Medulla oblongata (tissue), 1 donor: ENCODE measurements around the gene PARP16.
"Not testable (repeated sequence)": the region's sequence is repeated elsewhere in the genome, so short reads cannot be mapped to it uniquely, and the experiment has no call there.

Experiments used
- DNase-seq: peaks from one replicate; pipeline ENCODE4 v3.0.0-alpha.2; 2015; ENCODE audit errors: extremely low spot score

The PARP16 gene

GRCh38 chr15:65244638-65245037, 42.0 kb downstream of the PARP16 start:
- DNase-seq: no peak

GRCh38 chr15:65236443-65236842, 50.2 kb downstream of the PARP16 start:
- not testable (repeated sequence) for DNase-seq

GRCh38 chr15:65233696-65234095, 53.0 kb downstream of the PARP16 start:
- DNase-seq: no peak

GRCh38 chr15:65232520-65232919, 54.2 kb downstream of the PARP16 start:
- DNase-seq: no peak

GRCh38 chr15:65231306-65231705, 55.4 kb downstream of the PARP16 start:
- DNase-seq: no peak

- not testable (repeated sequence) for DNase-seq
Measured at GRCh38 chr15:65226901-65227300, 59.8 kb downstream of the PARP16 start.

GRCh38 chr15:65226221-65226620, 60.5 kb downstream of the PARP16 start:
- DNase-seq: no peak

- no peak for DNase-seq
Measured at GRCh38 chr15:65223996-65224395, 62.7 kb downstream of the PARP16 start.

- DNase-seq: no peak
Measured at GRCh38 chr15:65222891-65223290, 63.8 kb downstream of the PARP16 start.

- no peak for DNase-seq
Measured at GRCh38 chr15:65221697-65222096, 65.0 kb downstream of the PARP16 start.

- no peak for DNase-seq
Measured at GRCh38 chr15:65219137-65219536, 67.5 kb downstream of the PARP16 start.

- DNase-seq: no peak
Measured at GRCh38 chr15:65217526-65218482, 68.9 kb downstream of the PARP16 start.

GRCh38 chr15:65215496-65215895, 71.2 kb downstream of the PARP16 start:
- DNase-seq: no peak

- no peak for DNase-seq
Measured at GRCh38 chr15:65214010-65214409, 72.7 kb downstream of the PARP16 start.

GRCh38 chr15:65213241-65213640, 73.4 kb downstream of the PARP16 start:
- no peak for DNase-seq

GRCh38 chr15:65212097-65212496, 74.6 kb downstream of the PARP16 start:
- DNase-seq: no peak

GRCh38 chr15:65211482-65211982, 75.2 kb downstream of the PARP16 start:
- no peak for DNase-seq

GRCh38 chr15:65210770-65211481, 75.8 kb downstream of the PARP16 start, which contains the start of gene CILP:
Gene CILP (minus strand): TSS chr15:65211473. CDS start chr15:65209755, 1,718 bp downstream.
- no peak for DNase-seq

GRCh38 chr15:65209701-65210643, 76.7 kb downstream of the PARP16 start:
- no peak for DNase-seq

GRCh38 chr15:65208647-65209046, 78.0 kb downstream of the PARP16 start:
- DNase-seq: no peak
